SK-N-SH treated with all-trans-retinoic acid at 6 μM for 48 hours (cell line): ENCODE results near the gene AMN.

Source experiments
- ATAC-seq: fragments of 200-7000 bp; cut with Tn5 transposase; 3 replicates; pipeline ENCODE4 v1.9.1; 2020; ENCODE audit warnings: mild to moderate bottlenecking, moderate library complexity
- ARNTL ChIP-seq: fragments of 450-650 bp; formaldehyde crosslinking; IDR thresholded peaks from 2 replicates; pipeline ENCODE4 v1.5.0; 2020; ENCODE audit warnings: low read depth, mild to moderate bottlenecking, moderate library complexity, borderline replicate concordance
- CSDC2 ChIP-seq: fragments of 250-450 bp; sonication (Bioruptor Pico); IDR thresholded peaks from 2 replicates; pipeline ENCODE4 v1.5.0; 2020; ENCODE audit warnings: mild to moderate bottlenecking, moderate library complexity
- ESRRG ChIP-seq: fragments of 250-450 bp; sonication (Bioruptor Pico); IDR thresholded peaks from 2 replicates; pipeline ENCODE4 v1.6.1; 2021; ENCODE audit warnings: mild to moderate bottlenecking
- ISL1 ChIP-seq: fragments of 250-450 bp; sonication (Bioruptor Pico); IDR thresholded peaks from 2 replicates; pipeline ENCODE4 v2.1.2; 2022; ENCODE audit warnings: mild to moderate bottlenecking, moderate library complexity
- OSR1 ChIP-seq: fragments of 250-450 bp; sonication (Bioruptor Pico); IDR thresholded peaks from 2 replicates; pipeline ENCODE4 v1.8.0; 2022; ENCODE audit warnings: moderate library complexity, mild to moderate bottlenecking, inconsistent platforms
- POU6F1 ChIP-seq: fragments of 250-450 bp; sonication (Bioruptor Pico); IDR thresholded peaks from 2 replicates; pipeline ENCODE4 v1.8.0; 2021; ENCODE audit warnings: low read depth, mild to moderate bottlenecking, moderate library complexity, borderline replicate concordance
- PPARA ChIP-seq: fragments of 250-450 bp; sonication (Bioruptor Pico); IDR thresholded peaks from 2 replicates; pipeline ENCODE4 v1.5.0; 2020; ENCODE audit warnings: mild to moderate bottlenecking, borderline replicate concordance
- RARB ChIP-seq: fragments of 250-450 bp; sonication (Bioruptor Pico); IDR thresholded peaks from 2 replicates; pipeline ENCODE4 v1.8.0; 2021; ENCODE audit warnings: mild to moderate bottlenecking, moderate library complexity
- SNAI2 ChIP-seq: fragments of 250-450 bp; sonication (Bioruptor Pico); IDR thresholded peaks from 2 replicates; pipeline ENCODE4 v1.5.0; 2020; ENCODE audit warnings: mild to moderate bottlenecking, moderate library complexity
- TCF4 ChIP-seq: fragments of 250-450 bp; sonication (Bioruptor Pico); IDR thresholded peaks from 2 replicates; pipeline ENCODE4 v1.8.0; 2021; ENCODE audit warnings: mild to moderate bottlenecking, moderate library complexity, borderline replicate concordance
- TOX ChIP-seq: fragments of 250-450 bp; sonication (Bioruptor Pico); IDR thresholded peaks from 2 replicates; pipeline ENCODE4 v1.8.0; 2021; ENCODE audit warnings: mild to moderate bottlenecking, moderate library complexity, borderline replicate concordance
- ZC3H10 ChIP-seq: fragments of 250-450 bp; sonication (Bioruptor Pico); IDR thresholded peaks from 2 replicates; pipeline ENCODE4 v1.5.1; 2021; ENCODE audit warnings: mild to moderate bottlenecking, moderate library complexity
- ZFP3 ChIP-seq: fragments of 250-450 bp; sonication (Bioruptor Pico); IDR thresholded peaks from 2 replicates; pipeline ENCODE4 v1.5.0; 2020; ENCODE audit warnings: mild to moderate bottlenecking, moderate library complexity
- ZFP30 ChIP-seq: fragments of 450-650 bp; formaldehyde crosslinking; IDR thresholded peaks from 2 replicates; pipeline ENCODE4 v1.5.0; 2022; ENCODE audit warnings: mild to moderate bottlenecking, moderate library complexity
- ZNF565 ChIP-seq: fragments of 450-650 bp; formaldehyde crosslinking; conservative IDR thresholded peaks from 2 replicates; pipeline ENCODE4 v1.5.0; 2020; ENCODE audit warnings: low read depth, mild to moderate bottlenecking, moderate library complexity
- ZNF70 ChIP-seq: fragments of 450-650 bp; formaldehyde crosslinking; IDR thresholded peaks from 2 replicates; pipeline ENCODE4 v1.5.0; 2020; ENCODE audit warnings: mild to moderate bottlenecking, moderate library complexity
- ZNF8 ChIP-seq: fragments of 450-650 bp; formaldehyde crosslinking; IDR thresholded peaks from 2 replicates; pipeline ENCODE4 v1.5.0; 2020; ENCODE audit warnings: mild to moderate bottlenecking, moderate library complexity
- TF ChIP-seq, protein P1 (sequence below): fragments of 250-450 bp; sonication (Bioruptor Pico); IDR thresholded peaks from 2 replicates; pipeline ENCODE4 v1.8.0; 2020; ENCODE audit warnings: mild to moderate bottlenecking, moderate library complexity, borderline replicate concordance
- TF ChIP-seq, protein P2 (sequence below): fragments of 250-450 bp; sonication (Bioruptor Pico); IDR thresholded peaks from 2 replicates; pipeline ENCODE4 v1.5.0; 2020; ENCODE audit warnings: mild to moderate bottlenecking, moderate library complexity
- TF ChIP-seq, protein P3 (sequence below): fragments of 250-450 bp; sonication (Bioruptor Pico); IDR thresholded peaks from 2 replicates; pipeline ENCODE4 v1.5.1; 2020; ENCODE audit warnings: low read depth, mild to moderate bottlenecking, moderate library complexity

Gene AMN

DNA sequence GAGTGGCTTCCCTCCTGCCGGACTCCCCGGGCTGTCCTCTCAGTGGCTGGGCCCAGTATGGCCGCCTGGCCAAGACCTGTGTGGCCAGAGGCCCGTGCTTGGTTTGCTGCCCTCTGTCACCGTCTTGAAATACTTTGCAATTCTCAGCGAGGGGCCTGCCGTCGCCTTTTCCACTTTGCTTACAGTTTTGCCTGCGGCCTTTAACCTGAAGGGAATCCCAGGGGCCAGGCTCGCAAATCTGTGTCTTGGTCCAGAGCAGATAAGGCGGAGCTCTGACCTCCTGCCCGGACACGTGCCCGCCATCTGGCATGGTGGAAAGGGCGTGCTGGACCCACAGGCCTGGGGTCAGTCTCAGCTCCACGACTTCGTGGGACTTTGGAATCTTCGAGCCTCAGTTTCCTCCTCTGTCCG is 10.9 kb upstream of the AMN start:
- ATAC-seq: no peak

DNA sequence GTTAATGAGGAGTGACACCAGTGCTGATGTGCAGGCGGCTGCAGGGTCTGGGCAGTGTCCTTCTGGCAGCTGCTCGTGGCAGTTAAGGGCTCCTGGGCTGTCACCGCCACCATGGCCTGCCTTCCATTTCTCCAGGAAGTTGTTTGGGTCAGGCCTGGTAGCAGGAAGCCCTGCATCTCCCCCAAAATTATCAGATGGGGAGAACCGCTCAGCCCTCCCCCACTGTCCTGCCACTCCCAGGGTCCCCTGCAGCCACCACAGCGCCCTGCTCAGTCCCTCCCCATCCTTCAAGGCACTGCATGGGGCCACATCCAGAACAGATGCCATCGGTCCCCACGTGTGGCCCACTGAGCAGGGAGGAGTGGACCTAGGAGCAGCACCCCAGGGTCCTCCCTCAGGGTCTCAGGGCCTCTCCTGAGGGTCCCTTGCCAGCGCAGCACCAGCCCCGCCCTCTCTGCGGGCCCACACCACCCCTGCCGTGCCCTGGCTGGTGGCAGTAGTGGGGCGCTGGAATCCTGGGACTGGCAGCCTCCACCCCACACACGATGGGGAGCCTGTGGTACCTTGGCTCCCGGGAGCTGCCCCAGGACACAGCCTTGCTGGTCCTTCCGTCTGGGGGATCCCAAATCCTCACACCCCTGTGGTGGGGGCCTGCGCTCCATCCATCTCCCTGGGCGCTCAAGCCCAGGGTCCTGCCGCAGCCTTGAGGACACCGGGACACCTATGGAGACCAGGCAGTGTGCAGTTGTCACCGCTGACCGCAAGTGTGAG is 10.3 kb upstream of the AMN start:
- TF ChIP-seq ZNF8 (CRISPR knock-in tag) (no peak), TCF4 (CRISPR knock-in tag) (no peak), ARNTL (CRISPR knock-in tag) (no peak), PPARA (CRISPR knock-in tag) (no peak), ZFP30 (CRISPR knock-in tag) (no peak), ISL1 (CRISPR knock-in tag) (no peak), TOX (no peak), CSDC2 (no peak)
- TF ChIP-seq, protein P1, sequence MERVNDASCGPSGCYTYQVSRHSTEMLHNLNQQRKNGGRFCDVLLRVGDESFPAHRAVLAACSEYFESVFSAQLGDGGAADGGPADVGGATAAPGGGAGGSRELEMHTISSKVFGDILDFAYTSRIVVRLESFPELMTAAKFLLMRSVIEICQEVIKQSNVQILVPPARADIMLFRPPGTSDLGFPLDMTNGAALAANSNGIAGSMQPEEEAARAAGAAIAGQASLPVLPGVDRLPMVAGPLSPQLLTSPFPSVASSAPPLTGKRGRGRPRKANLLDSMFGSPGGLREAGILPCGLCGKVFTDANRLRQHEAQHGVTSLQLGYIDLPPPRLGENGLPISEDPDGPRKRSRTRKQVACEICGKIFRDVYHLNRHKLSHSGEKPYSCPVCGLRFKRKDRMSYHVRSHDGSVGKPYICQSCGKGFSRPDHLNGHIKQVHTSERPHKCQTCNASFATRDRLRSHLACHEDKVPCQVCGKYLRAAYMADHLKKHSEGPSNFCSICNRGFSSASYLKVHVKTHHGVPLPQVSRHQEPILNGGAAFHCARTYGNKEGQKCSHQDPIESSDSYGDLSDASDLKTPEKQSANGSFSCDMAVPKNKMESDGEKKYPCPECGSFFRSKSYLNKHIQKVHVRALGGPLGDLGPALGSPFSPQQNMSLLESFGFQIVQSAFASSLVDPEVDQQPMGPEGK: no peak
- TF ChIP-seq, protein P2, sequence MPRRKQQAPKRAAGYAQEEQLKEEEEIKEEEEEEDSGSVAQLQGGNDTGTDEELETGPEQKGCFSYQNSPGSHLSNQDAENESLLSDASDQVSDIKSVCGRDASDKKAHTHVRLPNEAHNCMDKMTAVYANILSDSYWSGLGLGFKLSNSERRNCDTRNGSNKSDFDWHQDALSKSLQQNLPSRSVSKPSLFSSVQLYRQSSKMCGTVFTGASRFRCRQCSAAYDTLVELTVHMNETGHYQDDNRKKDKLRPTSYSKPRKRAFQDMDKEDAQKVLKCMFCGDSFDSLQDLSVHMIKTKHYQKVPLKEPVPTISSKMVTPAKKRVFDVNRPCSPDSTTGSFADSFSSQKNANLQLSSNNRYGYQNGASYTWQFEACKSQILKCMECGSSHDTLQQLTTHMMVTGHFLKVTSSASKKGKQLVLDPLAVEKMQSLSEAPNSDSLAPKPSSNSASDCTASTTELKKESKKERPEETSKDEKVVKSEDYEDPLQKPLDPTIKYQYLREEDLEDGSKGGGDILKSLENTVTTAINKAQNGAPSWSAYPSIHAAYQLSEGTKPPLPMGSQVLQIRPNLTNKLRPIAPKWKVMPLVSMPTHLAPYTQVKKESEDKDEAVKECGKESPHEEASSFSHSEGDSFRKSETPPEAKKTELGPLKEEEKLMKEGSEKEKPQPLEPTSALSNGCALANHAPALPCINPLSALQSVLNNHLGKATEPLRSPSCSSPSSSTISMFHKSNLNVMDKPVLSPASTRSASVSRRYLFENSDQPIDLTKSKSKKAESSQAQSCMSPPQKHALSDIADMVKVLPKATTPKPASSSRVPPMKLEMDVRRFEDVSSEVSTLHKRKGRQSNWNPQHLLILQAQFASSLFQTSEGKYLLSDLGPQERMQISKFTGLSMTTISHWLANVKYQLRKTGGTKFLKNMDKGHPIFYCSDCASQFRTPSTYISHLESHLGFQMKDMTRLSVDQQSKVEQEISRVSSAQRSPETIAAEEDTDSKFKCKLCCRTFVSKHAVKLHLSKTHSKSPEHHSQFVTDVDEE (CRISPR knock-in tag): no peak
- ATAC-seq: no peak

More for the DNA sequence above, 10.9 kb upstream of the AMN start:
- no peak for TF ChIP-seq ESRRG (CRISPR knock-in tag)
- no peak for TF ChIP-seq ARNTL (CRISPR knock-in tag)
- TF ChIP-seq, protein P1: no peak

GRCh38 chr14:102913341-102914211 is 8.9 kb upstream of the AMN start:
- TF ChIP-seq POU6F1 (CRISPR knock-in tag) (no peak), RARB (CRISPR knock-in tag) (no peak), OSR1 (no peak), ZNF70 (no peak), ESRRG (CRISPR knock-in tag) (no peak), ISL1 (CRISPR knock-in tag) (no peak), ZFP3 (CRISPR knock-in tag) (no peak), ZNF565 (no peak), TOX (no peak), ZFP30 (CRISPR knock-in tag) (no peak), ZNF8 (CRISPR knock-in tag) (no peak), SNAI2 (CRISPR knock-in tag) (no peak), ZC3H10 (CRISPR knock-in tag) (no peak), ARNTL (CRISPR knock-in tag) (no peak)
- TF ChIP-seq, protein P1: no peak
- TF ChIP-seq, protein P3, sequence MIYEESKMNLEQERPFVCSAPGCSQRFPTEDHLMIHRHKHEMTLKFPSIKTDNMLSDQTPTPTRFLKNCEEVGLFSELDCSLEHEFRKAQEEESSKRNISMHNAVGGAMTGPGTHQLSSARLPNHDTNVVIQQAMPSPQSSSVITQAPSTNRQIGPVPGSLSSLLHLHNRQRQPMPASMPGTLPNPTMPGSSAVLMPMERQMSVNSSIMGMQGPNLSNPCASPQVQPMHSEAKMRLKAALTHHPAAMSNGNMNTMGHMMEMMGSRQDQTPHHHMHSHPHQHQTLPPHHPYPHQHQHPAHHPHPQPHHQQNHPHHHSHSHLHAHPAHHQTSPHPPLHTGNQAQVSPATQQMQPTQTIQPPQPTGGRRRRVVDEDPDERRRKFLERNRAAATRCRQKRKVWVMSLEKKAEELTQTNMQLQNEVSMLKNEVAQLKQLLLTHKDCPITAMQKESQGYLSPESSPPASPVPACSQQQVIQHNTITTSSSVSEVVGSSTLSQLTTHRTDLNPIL (CRISPR knock-in tag): no peak
- TF ChIP-seq, protein P2 (CRISPR knock-in tag): no peak

More at GRCh38 chr14:102913341-102914211, 8.9 kb upstream of the AMN start:
- ATAC-seq: no peak
